ENCODE measurements around the gene EML3. TPM values are rescaled to one million over a fixed set of nuclear protein-coding genes. Genes with fewer than 3 reads are reported as not detected.

The EML3 gene
- total and polyA plus RNA-seq, 2 of the 8 experiments (the other 6 are each of a cell fraction or from before 2014, with no cell fraction given) = 19.2 to 29.9 TPM

- no peaks in the 10 kb centered on the region for H3K79me1 ChIP-seq (ENCODE audit: low read depth, low read length)
- H3K9me3 ChIP-seq (ENCODE audit: insufficient read depth in 2 of 2, low read depth in 1 of 2, low read length in 1 of 2) = no peaks in the 10 kb centered on the region
- WGBS, 2 experiments (ENCODE audit: extremely low coverage in 1 of 2, insufficient coverage in 1 of 2, insufficient read length in 1 of 2, insufficient replicate concordance in 2 of 2, low coverage in 1 of 2, low lambda C conversion rate in 2 of 2, missing lambda C conversion rate in 1 of 2) = 78% methylated on average over 8 of the region's 8 CpGs; no CpG with 5 or more reads in 1 of the 2 experiments
- H3K36me3 ChIP-seq (ENCODE audit: control insufficient read depth in 2 of 4, insufficient read depth in 4 of 4, low read length in 3 of 4) = no peaks in the 10 kb centered on the region; a peak in 1 of 8 replicates
- H2AK5ac ChIP-seq (ENCODE audit: low read depth, low read length) = no peak overlapping the region
- no peaks in the 10 kb centered on the region for H3K79me2 ChIP-seq (ENCODE audit: control insufficient read depth in 1 of 2, insufficient read depth in 2 of 2, low read length in 2 of 2)
- H4K20me1 ChIP-seq (replicated peaks in 1 of 2; ENCODE audit: control insufficient read depth in 1 of 2, insufficient read depth in 2 of 2, low read length in 2 of 2) = no peaks in the 10 kb centered on the region
- H3K4me3 ChIP-seq (ENCODE audit: extremely low read depth in 1 of 4, insufficient read depth in 2 of 4, low read depth in 3 of 4, low read length in 4 of 4) = no peak overlapping the region
- H3K23ac ChIP-seq (ENCODE audit: insufficient read length) = no peak overlapping the region
- no peak overlapping the region for H3K18ac ChIP-seq (ENCODE audit: extremely low read depth, low read length)
- H3K9ac ChIP-seq (replicated peaks in 1 of 4; ENCODE audit: extremely low read depth in 1 of 4, low read depth in 3 of 4, low read length in 3 of 4) = no peak overlapping the region
- H2BK20ac ChIP-seq (ENCODE audit: low read length) = no peak overlapping the region
- ChIA-PET CTCF (ENCODE audit: partially characterized antibody) (interaction anchor here (1.8 kb wide), 1 partner anchor 21 kb away, joined by 10 read pairs; no protein-coding TSS in a partner anchor), POLR2A (ENCODE audit: partially characterized antibody) (interaction anchor here (1.4 to 15.8 kb wide), 3 partner anchors 12 to 51 kb away, joined by 3 to 235 read pairs (median 36); partner anchors contain the start of genes C11orf98, CSKMT, MTA2 and TUT1)
- H3K14ac ChIP-seq (ENCODE audit: insufficient read length) = no peak overlapping the region
- H2AFZ ChIP-seq (ENCODE audit: low read length) = no peak overlapping the region
- no peak overlapping the region for H3K56ac ChIP-seq (replicated peaks; ENCODE audit: insufficient read length, low read depth, low read length)
- FAIRE-seq (no peak), DNase-seq (ENCODE audit: low read depth in 1 of 2, low spot score in 2 of 2) (no peak)
- H3K4ac ChIP-seq (replicated peaks; ENCODE audit: insufficient read length, low read depth, low read length) = no peak overlapping the region
- H3K27ac ChIP-seq (ENCODE audit: low read depth, low read length) = no peak overlapping the region
- no peak overlapping the region for H4K5ac ChIP-seq (ENCODE audit: insufficient read length, low read depth, low read length)
- no peak overlapping the region for H4K91ac ChIP-seq (replicated peaks; ENCODE audit: insufficient read length, low read length)
- H3K23me2 ChIP-seq (ENCODE audit: low read depth, low read length) = peaks cover 9% of the 10 kb centered on the region; the same call in 1 of the 2 replicates
- H2BK12ac ChIP-seq (ENCODE audit: low read depth, low read length) = no peak overlapping the region
- H2BK5ac ChIP-seq (ENCODE audit: low read depth, low read length) = no peak overlapping the region
- no peak overlapping the region for H2BK15ac ChIP-seq (ENCODE audit: low read length)
- H2BK120ac ChIP-seq (replicated peaks; ENCODE audit: low read depth, low read length) = no peak overlapping the region
- no peak overlapping the region for H3K4me2 ChIP-seq (ENCODE audit: insufficient read depth in 1 of 2, low read depth in 2 of 2, low read length in 2 of 2)
- peaks cover 0 to 3% (median 2%) of the 10 kb centered on the region in 4 experiments; a peak in 1 of 7 replicates for H3K27me3 ChIP-seq (replicated peaks in 1 of 4; ENCODE audit: control insufficient read depth in 3 of 4, extremely low read depth in 1 of 4, insufficient read depth in 3 of 4, low read length in 3 of 4)
- H3K4me1 ChIP-seq (replicated peaks in 1 of 4; ENCODE audit: control insufficient read depth in 3 of 4, insufficient read depth in 4 of 4, low read length in 3 of 4) = peaks cover 0 to 19% (median 12%) of the 10 kb centered on the region in 4 experiments; a peak in 6 of 7 replicates
- peak overlapping the region; percentile 71 for H4K8ac ChIP-seq (ENCODE audit: extremely low read depth, insufficient read depth, low read length)
- no peak for TF ChIP-seq E2F6 (IDR thresholded peaks at IDR 0.05)
- no peak for TF ChIP-seq RXRA (IDR thresholded peaks at IDR 0.05; ENCODE audit: insufficient read depth, low read depth, low read length)
- no peak for TF ChIP-seq CREB1 (IDR thresholded peaks at IDR 0.05)
- no peak for TF ChIP-seq TEAD4 (IDR thresholded peaks at IDR 0.05; ENCODE audit: low read depth, low read length)
- no peak for TF ChIP-seq JUND (IDR thresholded peaks at IDR 0.05; ENCODE audit: low read length)
- no peak for TF ChIP-seq SUZ12 (IDR thresholded peaks at IDR 0.05; ENCODE audit: low read length)
- no peak for TF ChIP-seq SP1 (IDR thresholded peaks at IDR 0.05; ENCODE audit: low read depth, low read length)
- TF ChIP-seq CHD1 (IDR thresholded peaks at IDR 0.05; ENCODE audit: low read depth, low read length) = no peak
- no peak for TF ChIP-seq CTBP2 (IDR thresholded peaks at IDR 0.05; ENCODE audit: borderline replicate concordance, insufficient read depth, insufficient read length, low read length)
- no peak for TF ChIP-seq YY1 (IDR thresholded peaks at IDR 0.05; ENCODE audit: low read depth, low read length)
- TF ChIP-seq POLR2AphosphoS5 (IDR thresholded peaks at IDR 0.05; ENCODE audit: low read depth, low read length) = no peak
- no peak for TF ChIP-seq USF2 (IDR thresholded peaks at IDR 0.05; ENCODE audit: low read length)
- TF ChIP-seq SIN3A (conservative IDR thresholded peaks at IDR 0.05 in 1 of 2, IDR thresholded peaks at IDR 0.05 in 1 of 2; ENCODE audit: low read depth in 1 of 2, low read length in 2 of 2) = no peak
Observed at GRCh38 chr11:62614275-62614674, 1.7 kb upstream of the EML3 start.
